Neural cell (in vitro differentiated cells): Measurements from ENCODE around the gene MTHFD1.

Experiments used
- CTCF ChIP-seq: fragments of 450-650 bp; IDR thresholded peaks from 2 replicates; pipeline ENCODE4 v1.5.1; 2014; ENCODE audit warnings: antibody characterized with exemption, mild to moderate bottlenecking, moderate library complexity; ENCODE audit not compliant: poor library complexity, severe bottlenecking
- EZH2 ChIP-seq: fragments of 200-600, 300-800 bp; shearing (Covaris generic), sonication (generic); IDR thresholded peaks from 2 replicates; pipeline ENCODE4 v1.6.1; 2014; ENCODE audit warnings: antibody characterized with exemption, low read length, borderline replicate concordance, mild to moderate bottlenecking; ENCODE audit not compliant: insufficient read depth, poor library complexity, severe bottlenecking
- TAF1 ChIP-seq: IDR thresholded peaks from 2 replicates; pipeline ENCODE4 v1.6.1; 2012; ENCODE audit warnings: low read depth

GRCh38 chr14:64488590-64489099, 100.5 kb downstream of the MTHFD1 start:
- TF ChIP-seq EZH2: no peak
- no peak for TF ChIP-seq CTCF
- TF ChIP-seq TAF1: no peak
